Activated naive CD4-positive, alpha-beta T cell treated with anti-CD3 and anti-CD28 coated beads for 36 hours (primary cell): Measurements from ENCODE around the gene CLDN11. TPM values are rescaled to one million over a fixed set of nuclear protein-coding genes. Genes with fewer than 3 reads are reported as not detected.

Experiments used
- CTCF ChIA-PET: fragments of 350-600 bp; sonication (Branson Sonifier 250); formaldehyde crosslinking; loops from one replicate; lab custom pipeline; 2021; ENCODE audit warnings: antibody characterized with exemption; lab: Charles Lee
- DNase-seq: peaks from one replicate; pipeline ENCODE4 v3.0.0-alpha.2; 2020
- H3K27ac Mint-ChIP-seq: one replicate; pipeline ENCODE4 v1.8.0; 2021; ENCODE audit warnings: mild to moderate bottlenecking, mixed read lengths
- H3K27me3 Mint-ChIP-seq: one replicate; pipeline ENCODE4 v1.8.0; 2021; ENCODE audit warnings: low read depth, mixed read lengths
- H3K36me3 Mint-ChIP-seq: one replicate; pipeline ENCODE4 v1.8.0; 2021; ENCODE audit warnings: low read depth, mixed read lengths
- H3K4me1 Mint-ChIP-seq: one replicate; pipeline ENCODE4 v1.8.0; 2021; ENCODE audit warnings: low read depth, mixed read lengths
- H3K4me3 Mint-ChIP-seq: one replicate; pipeline ENCODE4 v1.8.0; 2021; ENCODE audit warnings: mild to moderate bottlenecking, moderate library complexity, mixed read lengths
- H3K9me3 Mint-ChIP-seq: one replicate; pipeline ENCODE4 v1.8.0; 2021; ENCODE audit warnings: mixed read lengths
- intact Hi-C: fragments of 100-400 bp; cut with micrococcal nuclease; formaldehyde crosslinking; loops from one replicate; pipeline ENCODE4 v1.15.1; 2023
- total RNA-seq, 2 experiments: library from RNA; stranded (reverse); gene quantifications; one replicate each; pipeline ENCODE4 v1.2.3, GENCODE V29; 2021

Gene CLDN11
- total RNA-seq, 2 experiments from 2014 or later: not detected

DNA sequence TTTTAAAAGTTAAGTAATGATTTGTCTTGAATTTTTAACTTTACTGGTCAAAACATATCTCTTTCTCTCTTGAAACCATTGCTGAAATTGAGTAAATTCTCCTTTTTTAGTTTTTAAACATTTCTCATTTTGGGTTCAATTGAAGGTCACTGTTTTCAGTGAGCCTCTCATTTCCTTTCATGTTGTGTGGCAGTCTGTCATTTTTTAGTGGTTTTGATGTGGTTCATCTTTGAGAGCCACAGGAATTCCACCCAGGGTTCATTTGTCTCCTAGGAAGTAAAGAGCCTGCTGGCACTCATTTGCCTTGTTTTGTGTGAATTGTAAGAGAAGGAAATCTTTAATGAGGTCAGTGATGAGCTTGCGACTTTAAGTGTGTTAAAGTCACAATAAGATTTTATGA lies 10.4 kb downstream of the CLDN11 start:
- peaks cover 18% of the 10 kb centered on the region for H3K4me1 Mint-ChIP-seq
- intact Hi-C loops: loop anchor here (2.0 kb wide), 1 partner anchor 144 kb away; no protein-coding TSS in a partner anchor
- no peaks in the 10 kb centered on the region for H3K36me3 Mint-ChIP-seq
- H3K4me3 Mint-ChIP-seq: no peak overlapping the region
- H3K27ac Mint-ChIP-seq: no peak overlapping the region
- no peaks in the 10 kb centered on the region for H3K9me3 Mint-ChIP-seq
- no peak for DNase-seq
- H3K27me3 Mint-ChIP-seq: peaks cover 2% of the 10 kb centered on the region
- CTCF ChIA-PET: no interaction called here

DNA sequence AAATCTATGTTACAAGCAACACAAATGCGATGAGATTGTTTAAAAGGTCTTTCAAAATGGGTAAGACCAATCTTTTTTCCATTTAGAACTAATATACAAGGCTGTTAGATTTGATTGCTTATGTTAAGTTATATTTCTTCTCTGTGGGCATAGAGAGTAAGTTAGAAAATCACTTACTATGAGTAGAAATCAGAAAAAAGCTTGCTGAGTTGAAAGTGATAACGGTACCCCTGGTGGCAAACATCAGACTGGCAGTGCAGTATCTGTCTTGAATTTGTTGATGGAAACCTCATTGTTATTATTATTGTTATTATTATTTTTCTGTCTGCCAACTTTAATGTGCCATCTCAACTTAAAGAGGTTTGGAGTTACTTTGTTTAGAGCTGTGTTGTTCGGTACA lies 12.4 kb downstream of the CLDN11 start:
- H3K4me1 Mint-ChIP-seq: peaks cover 18% of the 10 kb centered on the region
- H3K9me3 Mint-ChIP-seq: no peaks in the 10 kb centered on the region
- H3K27ac Mint-ChIP-seq: no peak overlapping the region
- intact Hi-C loops: no loop called here
- H3K36me3 Mint-ChIP-seq: no peaks in the 10 kb centered on the region
- no peak for DNase-seq
- H3K4me3 Mint-ChIP-seq: no peak overlapping the region
- peaks cover 2% of the 10 kb centered on the region for H3K27me3 Mint-ChIP-seq
- CTCF ChIA-PET: interaction anchor here (0.6 to 1.7 kb wide), 3 partner anchors 9 to 381 kb away, joined by 3 to 18 read pairs (median 5); no protein-coding TSS in a partner anchor

DNA sequence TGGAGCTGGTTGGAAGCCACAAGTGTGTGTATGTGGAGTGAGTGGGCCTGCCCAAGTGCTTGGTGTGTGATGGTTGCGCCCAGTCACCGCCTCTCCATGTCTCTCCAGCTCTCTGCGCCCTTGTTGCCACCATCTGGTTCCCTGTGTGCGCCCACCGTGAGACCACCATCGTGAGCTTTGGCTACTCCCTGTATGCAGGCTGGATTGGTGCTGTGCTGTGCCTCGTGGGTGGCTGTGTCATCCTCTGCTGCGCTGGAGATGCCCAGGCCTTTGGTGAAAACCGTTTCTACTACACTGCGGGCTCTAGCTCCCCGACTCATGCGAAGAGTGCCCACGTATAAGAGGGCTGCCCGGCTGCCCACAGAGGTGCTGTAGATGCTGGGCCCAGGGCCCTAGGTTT lies 13.7 kb downstream of the CLDN11 start:
- peaks cover 18% of the 10 kb centered on the region for H3K4me1 Mint-ChIP-seq
- CTCF ChIA-PET: interaction anchor here (0.6 to 1.0 kb wide), 4 partner anchors 15 to 85 kb away, joined by 3 read pairs; no protein-coding TSS in a partner anchor
- H3K4me3 Mint-ChIP-seq: no peak overlapping the region
- H3K36me3 Mint-ChIP-seq: no peaks in the 10 kb centered on the region
- DNase-seq: no peak
- H3K27me3 Mint-ChIP-seq: peaks cover 2% of the 10 kb centered on the region
- H3K9me3 Mint-ChIP-seq: no peaks in the 10 kb centered on the region
- H3K27ac Mint-ChIP-seq: no peak overlapping the region
- intact Hi-C loops: no loop called here

- H3K27ac Mint-ChIP-seq: no peak overlapping the region
- H3K27me3 Mint-ChIP-seq: peaks cover 3% of the 10 kb centered on the region
- intact Hi-C loops: no loop called here
- no peak overlapping the region for H3K4me3 Mint-ChIP-seq
- no peaks in the 10 kb centered on the region for H3K4me1 Mint-ChIP-seq
- CTCF ChIA-PET: no interaction called here
- no peaks in the 10 kb centered on the region for H3K36me3 Mint-ChIP-seq
- no peak for DNase-seq
- no peaks in the 10 kb centered on the region for H3K9me3 Mint-ChIP-seq
Observed at GRCh38 chr3:170436697-170437096, 18.0 kb downstream of the CLDN11 start.

- H3K27me3 Mint-ChIP-seq: peaks cover 3% of the 10 kb centered on the region
- no peaks in the 10 kb centered on the region for H3K9me3 Mint-ChIP-seq
- CTCF ChIA-PET: interaction anchor here (1.5 kb wide), 1 partner anchor 79 kb away, joined by 3 read pairs; the partner anchor contains the start of gene SKIL
- no peak for DNase-seq
- no peaks in the 10 kb centered on the region for H3K4me1 Mint-ChIP-seq
- H3K27ac Mint-ChIP-seq: no peak overlapping the region
- H3K4me3 Mint-ChIP-seq: no peak overlapping the region
- intact Hi-C loops: no loop called here
- H3K36me3 Mint-ChIP-seq: no peaks in the 10 kb centered on the region
Observed at GRCh38 chr3:170437176-170437575, 18.5 kb downstream of the CLDN11 start.

DNA sequence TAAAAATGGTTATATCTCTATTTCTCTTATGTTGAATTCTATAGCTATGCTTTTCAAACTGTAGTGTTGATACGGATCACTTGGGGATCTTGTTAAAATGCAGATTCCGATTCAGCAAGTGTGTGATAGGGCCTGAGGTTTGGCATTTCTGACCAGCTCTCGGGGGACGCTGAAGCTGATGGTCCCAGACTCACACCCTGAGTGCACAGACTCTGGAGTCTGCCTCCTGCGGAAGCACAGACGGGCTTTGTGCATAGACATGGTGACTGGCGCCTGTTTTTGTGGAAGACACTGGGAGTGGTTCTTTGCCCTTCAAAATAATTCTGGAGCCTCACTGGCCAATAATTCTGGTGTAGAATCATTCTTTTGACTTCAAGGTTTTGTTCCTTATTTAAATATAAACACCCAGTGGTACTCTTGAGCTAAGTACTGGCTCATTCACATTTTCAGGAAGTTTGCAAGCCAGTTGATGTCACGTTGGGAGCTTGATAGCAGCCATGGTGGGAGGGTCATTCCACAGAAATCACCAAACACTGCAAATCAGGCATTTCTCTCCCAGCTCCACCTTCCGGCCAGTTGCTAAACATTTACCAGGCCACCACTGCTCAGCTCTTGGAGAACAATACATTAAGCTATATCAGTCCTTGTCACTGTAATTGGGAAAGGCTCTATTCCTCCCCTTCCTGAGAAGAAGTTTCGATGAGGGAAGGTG lies 19.2 kb downstream of the CLDN11 start:
- H3K4me1 Mint-ChIP-seq: no peaks in the 10 kb centered on the region
- peaks cover 3% of the 10 kb centered on the region for H3K27me3 Mint-ChIP-seq
- no peak for DNase-seq
- H3K27ac Mint-ChIP-seq: no peak overlapping the region
- no peaks in the 10 kb centered on the region for H3K36me3 Mint-ChIP-seq
- no peaks in the 10 kb centered on the region for H3K9me3 Mint-ChIP-seq
- CTCF ChIA-PET: interaction anchor here (1.5 kb wide), 1 partner anchor 80 kb away, joined by 3 read pairs; the partner anchor contains the start of gene SKIL
- intact Hi-C loops: no loop called here
- H3K4me3 Mint-ChIP-seq: no peak overlapping the region

DNA sequence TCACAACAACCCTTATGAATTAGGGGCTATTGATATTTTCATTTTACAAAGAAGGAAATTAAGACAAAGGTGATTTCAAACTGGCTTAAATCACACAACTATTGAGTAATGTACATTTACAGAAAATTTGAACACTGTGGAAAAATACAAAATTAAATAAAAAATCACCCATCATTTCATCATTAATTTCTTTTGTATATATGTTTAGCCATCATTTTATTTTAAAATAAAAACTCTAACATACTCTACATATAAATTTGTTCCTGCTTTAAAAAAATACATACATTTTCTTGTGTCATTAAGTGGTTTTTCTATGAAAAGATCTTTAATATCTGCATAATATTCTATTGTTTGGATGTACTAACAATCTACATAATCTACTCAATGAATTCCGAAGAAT lies 20.2 kb downstream of the CLDN11 start:
- H3K27ac Mint-ChIP-seq: no peak overlapping the region
- H3K27me3 Mint-ChIP-seq: peaks cover 3% of the 10 kb centered on the region
- CTCF ChIA-PET: interaction anchor here (0.6 kb wide), 1 partner anchor 269 kb away, joined by 3 read pairs; no protein-coding TSS in a partner anchor
- H3K9me3 Mint-ChIP-seq: no peaks in the 10 kb centered on the region
- H3K4me3 Mint-ChIP-seq: no peak overlapping the region
- no peak for DNase-seq
- H3K36me3 Mint-ChIP-seq: no peaks in the 10 kb centered on the region
- intact Hi-C loops: no loop called here
- H3K4me1 Mint-ChIP-seq: no peaks in the 10 kb centered on the region

- CTCF ChIA-PET: interaction anchor here (0.6 to 1.1 kb wide), 2 partner anchors 27 to 92 kb away, joined by 3 to 4 read pairs; no protein-coding TSS in a partner anchor
- no peaks in the 10 kb centered on the region for H3K9me3 Mint-ChIP-seq
- no peak overlapping the region for H3K4me3 Mint-ChIP-seq
- no peaks in the 10 kb centered on the region for H3K36me3 Mint-ChIP-seq
- intact Hi-C loops: no loop called here
- no peak for DNase-seq
- peaks cover 3% of the 10 kb centered on the region for H3K27me3 Mint-ChIP-seq
- no peaks in the 10 kb centered on the region for H3K4me1 Mint-ChIP-seq
- H3K27ac Mint-ChIP-seq: no peak overlapping the region
Observed at GRCh38 chr3:170440344-170440743, 21.7 kb downstream of the CLDN11 start.

DNA sequence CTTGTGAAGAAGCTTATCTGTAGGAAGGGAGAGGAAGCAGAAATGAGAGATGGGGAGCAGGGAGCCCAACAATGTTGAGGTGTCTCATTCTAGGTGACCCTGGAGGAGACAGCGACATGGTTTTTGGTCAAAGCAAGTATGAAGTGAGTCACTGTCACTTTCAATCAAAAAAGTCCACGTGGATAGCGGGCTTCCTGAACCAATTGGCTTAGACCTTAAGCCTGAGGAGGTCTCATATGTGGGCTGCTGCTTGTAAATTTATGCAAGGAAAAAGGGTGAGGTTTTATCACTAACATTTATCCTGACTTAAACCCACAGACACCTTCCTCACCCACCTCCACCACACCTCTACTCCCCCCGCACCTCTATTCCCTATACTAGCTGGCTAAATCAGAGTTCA lies 22.7 kb downstream of the CLDN11 start:
- Mint-ChIP-seq H3K4me3 (no peak overlapping the region), H3K9me3 (no peaks in the 10 kb centered on the region), H3K36me3 (no peaks in the 10 kb centered on the region), H3K4me1 (no peaks in the 10 kb centered on the region), H3K27ac (no peak overlapping the region), H3K27me3 (peaks cover 3% of the 10 kb centered on the region)
- CTCF ChIA-PET: interaction anchor here (1.1 kb wide), 1 partner anchor 28 kb away, joined by 4 read pairs; no protein-coding TSS in a partner anchor
- intact Hi-C loops: no loop called here
- DNase-seq: no peak

- Mint-ChIP-seq H3K4me3 (no peak overlapping the region), H3K27me3 (peaks cover 3% of the 10 kb centered on the region), H3K9me3 (no peaks in the 10 kb centered on the region), H3K27ac (no peak overlapping the region), H3K36me3 (no peaks in the 10 kb centered on the region), H3K4me1 (no peaks in the 10 kb centered on the region)
- intact Hi-C loops: no loop called here
- CTCF ChIA-PET: interaction anchor here (0.7 kb wide), 1 partner anchor 819 kb away, joined by 3 read pairs; no protein-coding TSS in a partner anchor
- no peak for DNase-seq
Observed at GRCh38 chr3:170442947-170443346, 24.3 kb downstream of the CLDN11 start.

- intact Hi-C loops: no loop called here
- no peak for DNase-seq
- no peak overlapping the region for H3K27ac Mint-ChIP-seq
- H3K27me3 Mint-ChIP-seq: peaks cover 3% of the 10 kb centered on the region
- no peaks in the 10 kb centered on the region for H3K4me1 Mint-ChIP-seq
- no peaks in the 10 kb centered on the region for H3K36me3 Mint-ChIP-seq
- CTCF ChIA-PET: no interaction called here
- H3K9me3 Mint-ChIP-seq: no peaks in the 10 kb centered on the region
- H3K4me3 Mint-ChIP-seq: no peak overlapping the region
Observed at GRCh38 chr3:170443457-170443856, 24.8 kb downstream of the CLDN11 start.

DNA sequence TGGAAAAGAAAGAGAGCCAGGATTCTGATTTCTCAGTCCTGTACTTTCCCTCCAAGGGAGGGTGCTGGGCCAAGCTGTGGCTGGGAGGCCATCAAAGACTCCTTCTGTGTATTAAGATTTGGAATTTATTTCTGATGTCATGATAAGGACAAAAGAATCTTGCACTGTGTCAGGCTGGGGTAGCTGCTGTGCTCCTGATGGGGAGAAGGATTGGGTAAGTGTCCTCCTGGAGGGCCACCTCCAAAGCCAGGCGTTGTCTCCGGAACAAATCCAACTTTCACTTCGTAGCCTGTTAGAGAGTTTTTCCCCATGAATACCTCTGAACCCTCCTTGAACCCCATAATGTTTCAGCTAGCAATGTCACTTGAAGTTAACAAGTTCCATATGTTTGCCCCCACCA lies 29.9 kb downstream of the CLDN11 start:
- intact Hi-C loops: no loop called here
- Mint-ChIP-seq H3K4me1 (no peaks in the 10 kb centered on the region), H3K4me3 (no peak overlapping the region), H3K27ac (no peak overlapping the region), H3K27me3 (no peaks in the 10 kb centered on the region), H3K36me3 (no peaks in the 10 kb centered on the region), H3K9me3 (no peaks in the 10 kb centered on the region)
- CTCF ChIA-PET: no interaction called here
- DNase-seq: no peak

DNA sequence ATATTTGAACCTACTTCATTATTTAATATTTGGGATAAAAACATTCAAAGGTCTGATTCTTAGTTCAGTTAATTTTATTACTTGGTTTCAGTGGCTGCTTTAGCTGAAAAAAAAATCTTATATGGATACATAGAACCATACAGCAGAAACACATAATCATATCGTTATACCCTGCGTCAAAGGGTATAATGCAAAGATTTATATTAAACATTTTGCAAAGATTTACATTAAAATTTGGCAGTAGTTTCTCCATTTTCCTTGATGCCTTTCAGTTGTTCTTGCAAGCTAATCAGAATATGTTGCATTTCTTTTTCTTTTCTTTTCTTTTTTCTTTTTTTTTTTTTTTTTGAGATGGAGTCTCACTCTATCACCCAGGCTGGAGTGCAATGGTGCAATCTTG lies 31.4 kb downstream of the CLDN11 start:
- Mint-ChIP-seq H3K4me3 (no peak overlapping the region), H3K4me1 (no peaks in the 10 kb centered on the region), H3K36me3 (no peaks in the 10 kb centered on the region), H3K27ac (no peak overlapping the region), H3K27me3 (no peaks in the 10 kb centered on the region), H3K9me3 (no peaks in the 10 kb centered on the region)
- DNase-seq: no peak
- CTCF ChIA-PET: interaction anchor here (1.2 kb wide), 1 partner anchor 362 kb away, joined by 3 read pairs; no protein-coding TSS in a partner anchor
- intact Hi-C loops: no loop called here
